OCI-M2 (cell line): ENCODE data around the gene TENT4A.
"Not testable (repeated sequence)": the region's sequence is repeated elsewhere in the genome, so short reads cannot be mapped to it uniquely, and the experiment has no call there.

Experiments
- DNase-seq: peaks from one replicate; lab custom pipeline; 2025; ENCODE audit not compliant: unreplicated experiment; lab: John Stamatoyannopoulos, UW

The TENT4A gene

DNA sequence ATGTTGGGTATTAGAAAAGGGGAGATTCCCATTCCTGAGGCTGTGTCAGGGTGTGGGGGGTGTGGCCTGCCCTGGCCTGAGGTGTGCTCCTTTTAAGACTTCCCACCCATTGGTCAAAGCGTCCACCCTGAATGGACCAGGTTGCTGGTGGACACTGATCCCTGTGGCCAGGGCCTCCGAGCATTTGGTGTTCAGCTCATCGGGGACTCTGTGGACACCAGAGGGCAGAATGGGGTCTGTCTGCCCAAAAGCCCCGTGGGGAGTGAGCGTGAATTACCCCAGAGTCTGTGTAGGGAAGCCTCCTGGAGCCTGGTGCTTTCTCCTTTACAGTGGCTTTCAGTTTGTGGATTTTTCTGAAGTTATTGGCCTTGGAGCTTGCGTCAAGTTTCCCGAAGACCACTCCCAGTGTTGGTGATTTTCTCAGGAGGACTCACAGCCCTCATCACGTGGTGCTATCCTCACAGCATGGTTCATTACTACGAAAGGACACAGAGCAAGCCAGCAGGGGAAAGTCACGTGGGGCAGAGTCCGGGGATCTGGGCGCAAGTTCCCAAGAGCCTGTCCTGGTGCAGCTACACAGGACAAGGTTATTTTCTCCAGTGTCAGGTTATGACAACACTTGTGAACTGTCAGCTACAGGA is 55.5 kb downstream of the TENT4A start:
- DNase-seq = no peak

DNA sequence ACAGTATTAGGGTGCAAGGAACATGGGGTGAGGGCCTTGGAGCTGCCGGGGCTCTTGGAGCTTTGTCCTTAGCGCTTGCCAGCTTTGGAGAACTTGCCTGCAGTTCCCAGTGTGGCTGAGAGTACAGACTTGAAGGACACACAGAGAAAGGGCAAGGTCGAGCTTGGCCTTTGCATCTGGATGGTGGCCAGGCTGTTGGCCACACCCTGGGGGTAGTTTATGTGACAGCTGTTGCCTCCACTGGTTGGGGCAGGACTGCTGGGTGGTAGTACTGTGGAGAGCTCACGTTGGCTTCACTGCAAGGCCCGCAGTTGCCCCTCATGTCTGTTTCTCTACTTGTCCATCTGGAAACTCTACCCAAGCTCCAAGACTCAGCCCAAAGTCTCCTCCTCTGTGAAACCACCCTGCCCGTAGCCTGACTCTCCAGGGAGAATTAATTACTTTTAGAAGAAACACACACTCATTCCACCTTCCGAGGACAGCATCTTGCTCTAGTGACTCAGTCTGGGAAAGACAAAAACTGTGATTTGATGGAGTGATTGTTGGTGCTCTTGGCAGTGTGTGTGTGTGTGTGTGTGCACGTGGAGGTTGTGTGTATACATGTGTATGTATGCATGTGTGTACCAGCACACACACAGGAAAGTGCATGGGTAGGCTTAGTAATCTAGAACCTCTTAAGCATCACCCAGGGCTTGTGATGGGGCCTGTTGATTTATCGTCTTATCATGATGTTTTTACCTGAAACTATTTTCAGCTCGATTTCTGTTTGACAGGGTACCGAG is 57.8 kb downstream of the TENT4A start:
- DNase-seq = no peak

GRCh38 chr5:6772886-6773285 is 59.7 kb downstream of the TENT4A start:
- no peak for DNase-seq

DNA sequence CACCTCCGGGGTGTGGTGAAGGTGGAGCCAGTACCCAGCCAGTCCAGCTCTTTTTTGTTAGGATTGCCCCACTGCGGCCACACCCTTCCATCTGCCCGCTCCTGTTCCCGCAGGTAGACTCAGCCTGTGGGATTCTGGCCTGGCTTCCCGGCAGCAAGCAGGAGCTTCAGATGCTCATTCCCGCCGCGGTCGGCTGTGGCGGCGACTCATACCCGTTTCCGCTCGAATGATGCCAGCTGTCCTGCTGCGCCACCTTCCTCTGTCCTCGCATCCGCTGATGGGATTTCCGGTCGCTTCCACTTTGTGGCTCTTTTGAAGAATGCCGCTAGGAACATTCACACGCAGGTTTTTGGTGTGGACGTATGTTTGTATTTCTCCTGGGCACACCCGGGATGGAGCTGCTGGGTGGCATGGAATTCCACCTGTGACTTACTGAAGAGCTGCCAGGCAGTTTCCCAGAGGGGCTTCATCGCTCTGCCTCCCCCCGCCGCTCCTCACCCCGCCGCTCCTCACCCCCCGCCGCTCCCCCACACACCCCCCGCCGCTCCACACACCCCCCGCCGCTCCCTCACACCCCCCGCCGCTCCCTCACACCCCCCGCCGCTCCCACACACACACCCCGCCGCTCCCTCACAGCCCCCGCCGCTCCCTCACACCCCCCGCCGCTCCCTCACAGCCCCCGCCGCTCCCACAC is 60.3 kb downstream of the TENT4A start:
- no peak for DNase-seq

GRCh38 chr5:6774207-6774606 is 61.0 kb downstream of the TENT4A start:
- DNase-seq = not testable (repeated sequence)

GRCh38 chr5:6774721-6775204 is 61.5 kb downstream of the TENT4A start:
- no peak for DNase-seq

DNA sequence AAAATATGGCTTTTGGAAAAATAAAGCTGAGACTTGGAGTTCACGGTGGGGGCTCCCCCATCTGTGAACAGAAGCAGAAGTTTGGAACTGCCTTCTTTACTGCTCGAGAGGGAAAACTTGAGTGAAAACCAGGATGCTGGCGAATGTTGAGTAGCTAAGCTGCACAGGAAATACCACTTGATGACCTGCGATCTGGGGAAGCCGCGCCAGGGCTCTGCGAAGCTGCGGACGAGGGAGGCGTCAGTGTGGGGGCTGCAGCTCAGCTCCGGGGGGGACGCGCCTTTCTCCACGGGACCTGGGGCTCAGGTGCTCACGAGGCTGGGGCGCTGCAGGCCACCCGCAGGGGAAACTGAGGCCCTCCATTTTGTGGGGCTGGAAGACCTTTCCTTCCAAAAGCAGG is 62.3 kb downstream of the TENT4A start:
- no peak for DNase-seq

- no peak for DNase-seq
Observed at GRCh38 chr5:6780802-6781391, 67.7 kb downstream of the TENT4A start.

- DNase-seq = no peak
Observed at GRCh38 chr5:6781716-6782115, 68.5 kb downstream of the TENT4A start.

DNA sequence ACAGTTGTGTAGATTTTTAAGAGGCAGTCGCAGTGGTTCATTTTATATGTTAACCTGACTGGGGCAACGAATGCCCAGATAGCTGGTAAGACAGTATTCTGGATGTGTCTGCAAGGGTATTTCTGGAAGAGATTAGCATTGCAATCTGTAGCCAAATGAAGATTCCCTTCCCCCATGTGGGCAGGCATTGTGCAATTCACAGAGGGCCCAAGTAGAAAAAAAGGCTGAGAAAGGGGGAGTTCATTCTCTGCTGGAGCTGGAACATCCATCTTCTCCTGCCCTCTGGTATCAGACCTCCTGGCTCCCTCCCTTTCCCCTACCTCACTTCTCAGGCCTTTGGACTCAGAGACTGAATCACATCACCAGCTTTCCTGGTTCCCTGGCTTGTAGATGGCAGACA is 70.6 kb downstream of the TENT4A start:
- DNase-seq = no peak

- no peak for DNase-seq
Observed at GRCh38 chr5:6784481-6784880, 71.2 kb downstream of the TENT4A start.

- DNase-seq = no peak
Observed at GRCh38 chr5:6785161-6785860, 72.1 kb downstream of the TENT4A start.

DNA sequence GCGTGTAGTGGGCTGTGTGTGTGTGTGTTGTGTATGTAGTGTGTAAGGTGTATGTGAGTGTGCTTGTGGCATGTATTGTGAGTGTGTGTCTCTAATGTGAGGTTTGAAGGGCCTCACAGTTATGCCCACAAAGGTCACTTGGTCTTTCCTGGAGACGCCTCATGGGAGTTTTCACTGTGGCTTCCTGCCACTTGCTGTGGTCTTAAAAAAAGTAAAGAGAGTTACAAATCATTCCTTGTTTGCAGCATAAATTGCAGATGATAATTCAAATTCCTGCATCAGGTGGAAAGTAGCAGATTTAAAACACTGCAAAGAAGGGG is 72.6 kb downstream of the TENT4A start:
- no peak for DNase-seq

DNA sequence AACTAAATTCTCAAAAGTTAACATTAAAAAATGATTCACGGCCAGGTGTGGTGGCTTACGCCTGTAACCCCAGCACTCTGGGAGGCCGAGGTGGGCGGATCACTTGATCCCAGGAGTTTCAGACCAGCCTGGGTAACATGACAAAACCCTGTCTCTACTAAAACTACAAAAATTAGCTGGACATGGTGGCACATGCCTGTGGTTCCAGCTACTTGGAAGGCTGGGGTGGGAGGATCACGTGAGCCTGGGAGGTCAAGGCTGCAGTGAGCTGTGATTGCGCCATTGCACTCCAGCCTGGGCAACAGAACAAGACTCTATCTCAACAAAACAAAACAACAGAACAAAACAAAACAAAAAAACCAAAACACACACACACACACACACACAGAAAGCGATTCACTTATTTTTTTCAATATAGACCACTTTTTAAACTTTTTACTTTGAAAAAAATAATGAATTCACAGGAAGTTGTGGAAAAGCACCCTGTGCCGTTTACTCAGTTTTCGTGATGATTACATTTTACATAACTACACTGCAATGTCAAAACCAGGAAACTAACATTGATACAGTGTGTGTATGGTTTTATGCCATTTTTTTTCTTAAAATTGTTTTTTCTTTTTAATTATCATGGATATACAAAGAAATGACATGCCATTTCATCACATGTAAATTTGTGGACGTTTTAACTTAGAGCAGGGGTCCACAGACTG is 73.7 kb downstream of the TENT4A start:
- DNase-seq = no peak

GRCh38 chr5:6787941-6788340 is 74.7 kb downstream of the TENT4A start:
- no peak for DNase-seq

- DNase-seq = no peak
Observed at GRCh38 chr5:6788439-6788838, 75.2 kb downstream of the TENT4A start.

- DNase-seq = no peak
Observed at GRCh38 chr5:6788956-6789649, 75.9 kb downstream of the TENT4A start.

- DNase-seq = no peak
Observed at GRCh38 chr5:6790346-6790865, 77.2 kb downstream of the TENT4A start.

DNA sequence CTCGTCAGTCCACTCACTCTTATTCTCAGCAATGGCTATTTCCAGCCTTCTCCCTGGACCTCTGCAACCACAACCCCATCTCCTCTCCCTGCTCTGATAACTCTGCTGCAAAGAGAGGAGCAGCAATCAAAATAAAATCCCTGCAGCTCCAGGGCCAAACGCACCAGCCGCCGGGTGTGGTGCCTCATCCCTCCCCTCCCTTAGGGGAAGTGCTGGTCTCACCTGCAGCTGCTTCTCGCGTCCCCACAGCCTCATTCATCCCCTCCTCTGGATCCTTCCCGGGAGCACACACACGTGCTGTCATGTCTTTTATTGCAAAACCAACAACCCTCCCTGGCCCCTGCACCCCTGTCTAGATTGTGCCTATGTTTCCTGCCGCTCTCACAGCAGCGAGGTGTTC is 77.8 kb downstream of the TENT4A start:
- DNase-seq = no peak

DNA sequence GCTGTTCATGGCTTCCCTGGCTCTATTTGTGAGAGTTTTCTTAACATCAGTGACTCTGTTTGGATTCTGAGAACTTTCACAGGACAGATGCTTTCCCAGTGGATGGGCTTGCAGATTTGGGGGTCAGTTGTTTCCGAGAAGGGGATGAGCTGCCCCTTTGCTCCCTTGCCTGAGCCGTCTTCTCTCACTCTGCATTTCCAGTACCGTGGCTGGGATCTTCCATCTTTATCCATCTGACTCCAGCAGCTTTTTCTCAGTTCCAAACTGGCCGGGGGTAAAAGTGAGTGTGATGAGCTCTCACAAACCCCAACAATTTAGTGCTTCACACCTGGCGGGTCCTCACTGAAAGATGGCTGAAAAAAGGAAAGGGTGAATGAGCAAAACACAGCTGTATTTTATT is 79.1 kb downstream of the TENT4A start:
- no peak for DNase-seq
